A673 (cell line): ENCODE results near the gene CD200R1L. TPM values are rescaled to one million over a fixed set of nuclear protein-coding genes. Genes with fewer than 3 reads are reported as not detected.

Source experiments
- BruUV-seq: library from RNA; stranded (reverse); fragments of 400-500 nt; replicated peaks from 2 replicates; lab custom pipeline; 2021; lab: Mats Ljungman, UMichigan
- CTCF ChIA-PET: fragments of 300-600 bp; sonication (Branson Sonifier 250); formaldehyde crosslinking; loops from one replicate; lab custom pipeline; 2022; ENCODE audit warnings: antibody characterized with exemption; lab: Charles Lee
- POLR2A ChIA-PET: fragments of 300-600 bp; sonication (Branson Sonifier 250); formaldehyde crosslinking; loops from one replicate; lab custom pipeline; 2022; ENCODE audit warnings: antibody characterized with exemption; ENCODE audit not compliant: low non-redundant PET; lab: Charles Lee
- DNase-seq: peaks from one replicate; pipeline ENCODE4 v3.0.0-alpha.2; 2015; ENCODE audit warnings: low spot score
- H3K27ac ChIP-seq: fragments of 200-600 bp; sonication (generic); 2 replicates; pipeline ENCODE4 v1.5.1; 2016; ENCODE audit warnings: mixed run types, low read depth, mild to moderate bottlenecking, mixed read lengths, antibody characterized with exemption, low read length; ENCODE audit not compliant: poor library complexity, severe bottlenecking
- H3K27me3 ChIP-seq: fragments of 200-600 bp; sonication (generic); replicated peaks from 2 replicates; pipeline ENCODE4 v1.6.1; 2017; ENCODE audit warnings: mixed run types, low read depth, mild to moderate bottlenecking, mixed read lengths, antibody characterized with exemption, low read length; ENCODE audit not compliant: insufficient read depth, poor library complexity
- H3K36me3 ChIP-seq: fragments of 200-600 bp; sonication (generic); 2 replicates; pipeline ENCODE4 v1.6.1; 2016; ENCODE audit warnings: mixed run types, mild to moderate bottlenecking, mixed read lengths, antibody characterized with exemption, low read length; ENCODE audit not compliant: insufficient read depth, poor library complexity, severe bottlenecking
- H3K4me1 ChIP-seq: fragments of 200-600 bp; sonication (generic); 2 replicates; pipeline ENCODE4 v1.6.1; 2017; ENCODE audit warnings: mixed run types, mild to moderate bottlenecking, mixed read lengths, antibody characterized with exemption, low read length; ENCODE audit not compliant: insufficient read depth, poor library complexity, severe bottlenecking
- H3K4me3 ChIP-seq: fragments of 200-600 bp; sonication (generic); 2 replicates; pipeline ENCODE4 v1.5.1; 2016; ENCODE audit warnings: low read depth, mixed run types, mild to moderate bottlenecking, mixed read lengths, low read length; ENCODE audit not compliant: poor library complexity, severe bottlenecking
- H3K9me3 ChIP-seq: fragments of 200-600 bp; sonication (generic); 2 replicates; pipeline ENCODE4 v1.6.1; 2016; ENCODE audit warnings: mixed run types, low read depth, mild to moderate bottlenecking, mixed read lengths, antibody characterized with exemption, low read length; ENCODE audit not compliant: poor library complexity, severe bottlenecking
- CTCF ChIP-seq: fragments of 300-800, 200-600 bp; sonication (generic); conservative IDR thresholded peaks from 2 replicates; pipeline ENCODE4 v1.5.1; 2017; ENCODE audit warnings: low read depth, mild to moderate bottlenecking, antibody characterized with exemption, low read length, moderate library complexity, mixed read lengths
- EZH2 ChIP-seq: fragments of 200-600 bp; sonication (generic); IDR thresholded peaks from 2 replicates; pipeline ENCODE4 v1.6.1; 2017; ENCODE audit warnings: borderline replicate concordance, low read depth, mild to moderate bottlenecking, mixed read lengths, antibody characterized with exemption, low read length; ENCODE audit not compliant: poor library complexity, severe bottlenecking
- intact Hi-C: fragments of 100-400 bp; cut with micrococcal nuclease; formaldehyde crosslinking; loops from one replicate; pipeline ENCODE4 v1.10.0; 2022; ENCODE audit not compliant: unreplicated experiment
- total RNA-seq: library from RNA; stranded (reverse); gene quantifications from 2 replicates; pipeline ENCODE4 v1.2.3, GENCODE V29; 2021

CD200R1L gene
- total RNA-seq, 1 experiment from 2014 or later = not detected

GRCh38 chr3:112789787-112790186 lies 56.9 kb downstream of the CD200R1L start:
- Histone ChIP-seq H3K4me3 (no peak overlapping the region), H3K36me3 (no peaks in the 10 kb centered on the region), H3K27me3 (peaks cover 1% of the 10 kb centered on the region), H3K9me3 (no peaks in the 10 kb centered on the region), H3K4me1 (no peaks in the 10 kb centered on the region), H3K27ac (no peak overlapping the region)
- no TSS peak for BruUV-seq
- POLR2A ChIA-PET = no interaction called here
- TF ChIP-seq CTCF (no peak), EZH2 (no peak)
- DNase-seq = no peak
- intact Hi-C loops = no loop called here
- CTCF ChIA-PET = no interaction called here

- POLR2A ChIA-PET = no interaction called here
- no peak for DNase-seq
- peaks cover 8% of the 10 kb centered on the region for H3K27me3 ChIP-seq
- H3K9me3 ChIP-seq = no peaks in the 10 kb centered on the region
- CTCF ChIA-PET = no interaction called here
- no peaks in the 10 kb centered on the region for H3K4me1 ChIP-seq
- H3K4me3 ChIP-seq = no peak overlapping the region
- intact Hi-C loops = no loop called here
- no peak overlapping the region for H3K27ac ChIP-seq
- TF ChIP-seq EZH2 (no peak), CTCF (no peak)
- no TSS peak for BruUV-seq
- H3K36me3 ChIP-seq = no peaks in the 10 kb centered on the region
Measured at GRCh38 chr3:112786881-112787579, 59.6 kb downstream of the CD200R1L start.

GRCh38 chr3:112786002-112786590 lies 60.6 kb downstream of the CD200R1L start:
- H3K27me3 ChIP-seq = peaks cover 8% of the 10 kb centered on the region
- no TSS peak for BruUV-seq
- TF ChIP-seq EZH2 = no peak
- TF ChIP-seq CTCF = no peak
- no peaks in the 10 kb centered on the region for H3K36me3 ChIP-seq
- no peak overlapping the region for H3K4me3 ChIP-seq
- no peak overlapping the region for H3K27ac ChIP-seq
- no peak for DNase-seq
- intact Hi-C loops = no loop called here
- ChIA-PET CTCF (no interaction called here), POLR2A (no interaction called here)
- no peaks in the 10 kb centered on the region for H3K4me1 ChIP-seq
- H3K9me3 ChIP-seq = no peaks in the 10 kb centered on the region
